NCI-H345 treated with DMSO at 0.1 percent for 48 hours (cell line): ENCODE results near the gene GJA1.
"Not testable (repeated sequence)": the region's sequence is repeated elsewhere in the genome, so short reads cannot be mapped to it uniquely, and the experiment has no call there.

Experiments used
- DNase-seq: peaks from one replicate; lab custom pipeline; 2025; ENCODE audit not compliant: unreplicated experiment; lab: John Stamatoyannopoulos, UW

Gene GJA1

DNA sequence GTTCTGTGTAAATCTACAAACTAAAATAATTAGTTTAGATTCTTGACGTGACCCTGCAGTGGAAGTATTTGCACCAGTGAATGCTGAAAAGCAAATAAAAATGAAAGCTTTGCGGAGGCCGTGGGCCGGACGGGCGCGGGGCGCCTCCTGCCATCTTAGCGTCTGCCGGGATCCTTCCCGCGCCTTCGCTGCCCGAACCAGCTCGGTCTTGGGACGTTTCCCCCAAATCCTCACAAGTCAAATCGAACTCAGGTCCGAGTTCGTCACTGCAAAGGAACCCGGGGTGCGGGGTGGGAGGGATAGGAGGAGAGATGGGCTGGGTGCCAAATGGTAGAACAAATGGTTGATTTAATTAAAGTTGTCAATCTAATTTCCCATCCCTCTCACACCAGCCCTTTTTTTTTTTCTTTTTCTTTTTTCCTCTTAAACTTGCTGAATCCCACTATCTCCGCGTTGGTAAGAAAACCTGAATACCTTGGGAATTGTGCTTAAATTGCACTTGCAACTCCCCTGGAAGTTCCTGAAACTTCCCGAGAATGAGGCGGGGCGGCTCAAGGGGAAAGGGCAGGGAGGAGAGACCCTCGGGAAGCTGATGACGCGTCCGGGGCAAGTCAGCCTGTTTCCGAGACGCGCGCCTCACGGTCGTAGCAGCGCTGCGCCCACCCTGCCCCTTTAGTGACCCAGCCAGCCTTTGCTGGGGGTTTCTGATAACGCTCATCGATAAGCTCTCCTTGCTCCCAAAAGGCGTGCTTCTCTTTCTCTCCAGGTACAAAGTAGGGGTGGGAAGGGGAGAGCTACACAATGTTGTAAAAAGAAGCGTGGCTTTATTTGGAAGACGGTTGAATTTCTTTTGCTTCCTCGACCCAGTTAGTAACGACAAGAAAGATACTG is 1.8 kb downstream of the GJA1 start:
- DNase-seq = no peak

DNA sequence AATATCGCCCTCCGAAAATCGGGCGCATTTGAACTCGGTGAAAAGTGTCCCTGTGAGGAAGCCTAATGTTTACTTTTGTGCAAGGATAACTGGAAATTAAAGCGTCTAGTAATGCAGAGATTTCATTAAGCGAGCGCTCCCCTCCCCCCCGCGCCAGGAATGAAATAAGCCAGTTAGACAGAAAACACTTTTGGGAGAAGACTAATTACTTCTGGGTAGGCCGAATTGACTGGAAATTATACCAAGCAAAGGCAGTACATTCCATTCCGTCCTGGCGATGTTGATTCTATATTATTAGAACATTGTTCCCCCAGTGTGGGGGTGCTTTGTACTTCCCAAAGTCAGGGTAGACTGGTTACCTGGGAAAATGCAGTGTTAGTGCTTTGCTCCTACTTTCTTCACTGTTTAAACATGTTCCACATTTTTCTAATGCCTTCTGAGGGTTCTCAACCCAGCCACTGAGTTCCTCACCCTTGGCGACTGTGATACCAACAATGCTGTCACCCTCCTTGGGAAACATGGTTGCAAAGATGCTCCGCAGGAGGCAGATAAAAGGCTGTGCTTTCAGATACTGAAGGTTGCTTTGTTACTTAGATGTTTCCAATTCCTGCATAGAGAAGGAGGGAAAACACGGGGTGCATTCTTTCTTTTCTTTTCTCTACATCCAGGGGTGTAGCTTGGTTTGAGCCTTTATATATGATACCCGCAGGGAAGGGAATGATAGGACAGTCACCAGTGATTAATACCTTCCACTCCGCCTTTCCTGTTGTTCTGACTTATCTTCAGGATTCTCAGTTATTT is 2.6 kb downstream of the GJA1 start:
- no peak for DNase-seq

DNA sequence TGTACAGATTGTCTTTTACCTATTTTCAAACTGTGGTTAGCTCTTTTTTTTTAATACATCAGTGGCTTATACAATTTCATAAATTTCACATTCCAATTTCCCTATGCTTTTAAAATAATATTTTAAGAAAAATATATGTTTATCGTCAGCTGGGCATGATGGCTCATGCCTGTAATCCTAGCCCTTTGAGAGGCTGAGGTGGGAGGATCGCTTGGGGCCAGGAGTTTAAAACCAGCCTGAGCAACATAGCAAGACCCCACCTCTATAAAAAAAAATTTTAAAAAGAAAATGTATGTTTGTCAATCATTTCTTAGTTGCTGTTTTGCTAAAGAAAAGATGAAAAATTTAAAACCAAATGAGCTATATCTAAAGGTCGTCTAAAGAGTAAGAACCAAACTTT is 3.4 kb downstream of the GJA1 start:
- no peak for DNase-seq

GRCh38 chr6:121439475-121439874 is 4.0 kb downstream of the GJA1 start:
- DNase-seq = no peak

GRCh38 chr6:121439926-121440325 is 4.5 kb downstream of the GJA1 start:
- no peak for DNase-seq

DNA sequence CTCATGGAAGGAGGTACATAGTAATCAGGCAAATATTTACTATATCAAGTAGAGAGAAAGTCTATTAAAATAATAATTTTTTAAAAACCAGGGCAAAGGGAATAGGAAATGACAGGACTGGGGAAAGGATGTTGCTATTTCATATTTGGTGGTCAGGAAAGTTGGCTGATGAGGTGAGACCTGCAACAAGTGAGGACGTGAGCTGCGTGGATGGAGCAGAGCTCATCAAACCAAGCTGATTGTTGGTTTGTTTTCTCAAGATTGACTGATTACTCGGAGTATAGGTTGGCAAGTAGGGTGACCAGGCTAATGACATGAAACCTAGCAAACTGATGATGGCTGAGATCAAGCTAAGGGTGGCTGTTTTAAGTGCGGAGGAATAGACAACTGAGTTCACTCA is 6.0 kb downstream of the GJA1 start:
- no peak for DNase-seq

- DNase-seq = no peak
These were observed 7.1 kb downstream of the GJA1 start for GRCh38 chr6:121442576-121442975.

- DNase-seq = no peak
These were observed 8.6 kb downstream of the GJA1 start for GRCh38 chr6:121443971-121444541.

- DNase-seq = not testable (repeated sequence)
These were observed 11.3 kb downstream of the GJA1 start for GRCh38 chr6:121446705-121447104.

- DNase-seq = not testable (repeated sequence)
These were observed 12.3 kb downstream of the GJA1 start for GRCh38 chr6:121447746-121448145.

DNA sequence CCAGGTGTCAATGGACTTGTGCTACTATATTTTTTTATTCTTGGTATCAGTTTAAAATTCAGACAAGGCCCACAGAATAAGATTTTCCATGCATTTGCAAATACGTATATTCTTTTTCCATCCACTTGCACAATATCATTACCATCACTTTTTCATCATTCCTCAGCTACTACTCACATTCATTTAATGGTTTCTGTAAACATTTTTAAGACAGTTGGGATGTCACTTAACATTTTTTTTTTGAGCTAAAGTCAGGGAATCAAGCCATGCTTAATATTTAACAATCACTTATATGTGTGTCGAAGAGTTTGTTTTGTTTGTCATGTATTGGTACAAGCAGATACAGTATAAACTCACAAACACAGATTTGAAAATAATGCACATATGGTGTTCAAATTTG is 13.1 kb downstream of the GJA1 start:
- DNase-seq = not testable (repeated sequence)

- no peak for DNase-seq
These were observed 13.9 kb downstream of the GJA1 start for GRCh38 chr6:121449331-121449730.

DNA sequence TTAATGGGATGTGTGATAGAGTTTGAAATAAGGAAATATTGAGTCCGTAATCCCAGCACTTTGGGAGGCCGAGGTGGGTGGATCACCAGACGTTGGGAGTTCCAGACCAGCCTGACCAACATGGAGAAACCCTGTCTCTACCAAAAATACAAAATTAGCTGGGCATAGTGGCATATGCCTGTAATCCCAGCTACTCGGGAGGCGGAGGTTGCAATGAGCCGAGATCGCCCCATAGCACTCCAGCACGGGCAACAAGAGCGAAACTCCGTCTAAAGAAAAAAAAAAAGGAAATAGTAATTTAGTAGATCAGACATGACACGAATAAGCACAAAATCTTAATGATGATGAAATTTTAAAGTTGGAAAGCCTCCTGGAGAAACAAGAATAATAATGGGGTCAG is 14.8 kb downstream of the GJA1 start:
- no peak for DNase-seq

GRCh38 chr6:121451250-121451649 is 15.8 kb downstream of the GJA1 start:
- no peak for DNase-seq

DNA sequence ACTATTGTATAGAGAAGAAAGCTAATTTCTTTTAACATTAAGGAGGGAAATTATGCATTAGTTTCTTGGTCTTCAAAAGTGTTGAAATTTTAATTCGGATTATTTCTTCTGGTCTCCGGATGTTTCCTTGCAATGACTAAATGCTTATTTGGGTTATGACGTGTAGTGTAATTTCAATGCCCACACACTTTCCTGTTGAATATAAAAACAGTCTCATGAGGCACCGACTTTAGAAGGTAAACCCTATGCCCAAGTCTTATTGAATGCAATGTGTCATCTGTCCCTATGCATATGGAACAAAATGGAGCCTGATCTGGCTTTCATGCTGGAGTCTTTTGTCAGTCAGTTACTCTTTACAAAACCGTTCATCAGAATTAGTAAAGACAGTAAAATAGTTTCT is 17.7 kb downstream of the GJA1 start:
- no peak for DNase-seq

- no peak for DNase-seq
These were observed 24.7 kb downstream of the GJA1 start for GRCh38 chr6:121460170-121460569.

- DNase-seq = no peak
These were observed 27.6 kb downstream of the GJA1 start for GRCh38 chr6:121463087-121463486.

DNA sequence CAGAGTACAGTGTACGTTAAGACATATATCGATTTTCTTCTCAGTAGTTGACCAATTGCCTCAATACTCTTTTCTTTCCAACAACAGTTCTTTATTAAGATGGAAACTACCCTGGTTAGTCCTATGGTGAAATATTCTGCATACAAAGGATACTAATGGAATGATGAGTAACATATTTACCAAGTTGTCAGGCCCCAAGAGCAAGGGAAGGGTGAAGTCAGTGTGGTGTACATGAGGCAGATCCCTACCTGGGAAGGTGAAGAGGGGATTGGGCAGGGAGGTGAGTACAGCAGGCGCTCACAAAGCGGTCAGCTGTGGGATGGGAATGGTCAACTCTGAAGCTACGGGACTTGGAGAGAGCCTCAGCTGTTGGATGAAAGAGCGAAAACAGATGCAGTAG is 29.7 kb downstream of the GJA1 start:
- no peak for DNase-seq

DNA sequence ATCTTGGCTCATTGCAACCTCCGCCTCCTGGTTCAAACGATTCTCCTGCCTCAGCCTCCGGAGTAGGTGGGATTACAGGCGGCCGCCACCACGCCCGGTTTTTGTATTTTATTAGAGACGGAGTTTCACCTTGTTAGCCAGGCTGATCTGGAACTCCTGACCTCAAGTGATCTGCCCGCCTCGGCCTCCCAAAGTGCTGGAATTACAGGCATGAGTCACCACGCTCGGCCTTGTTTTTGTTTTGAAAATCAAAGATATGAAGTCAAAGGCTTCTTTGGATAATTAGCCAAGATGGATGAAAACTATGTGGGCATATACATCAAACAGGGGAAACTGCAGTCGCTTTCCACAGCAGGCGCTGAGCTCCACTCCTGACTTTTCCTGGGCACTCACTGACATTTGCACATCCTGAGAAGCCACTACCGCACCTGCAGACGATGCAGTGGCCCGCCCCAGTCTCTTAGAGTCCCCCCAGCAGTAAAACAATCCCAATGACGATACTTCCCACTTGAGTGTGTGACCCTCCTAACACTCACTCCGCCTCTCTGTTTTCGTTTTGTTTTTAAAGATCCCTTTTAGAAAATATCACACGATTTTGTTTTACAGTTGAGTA is 44.1 kb downstream of the GJA1 start:
- no peak for DNase-seq

DNA sequence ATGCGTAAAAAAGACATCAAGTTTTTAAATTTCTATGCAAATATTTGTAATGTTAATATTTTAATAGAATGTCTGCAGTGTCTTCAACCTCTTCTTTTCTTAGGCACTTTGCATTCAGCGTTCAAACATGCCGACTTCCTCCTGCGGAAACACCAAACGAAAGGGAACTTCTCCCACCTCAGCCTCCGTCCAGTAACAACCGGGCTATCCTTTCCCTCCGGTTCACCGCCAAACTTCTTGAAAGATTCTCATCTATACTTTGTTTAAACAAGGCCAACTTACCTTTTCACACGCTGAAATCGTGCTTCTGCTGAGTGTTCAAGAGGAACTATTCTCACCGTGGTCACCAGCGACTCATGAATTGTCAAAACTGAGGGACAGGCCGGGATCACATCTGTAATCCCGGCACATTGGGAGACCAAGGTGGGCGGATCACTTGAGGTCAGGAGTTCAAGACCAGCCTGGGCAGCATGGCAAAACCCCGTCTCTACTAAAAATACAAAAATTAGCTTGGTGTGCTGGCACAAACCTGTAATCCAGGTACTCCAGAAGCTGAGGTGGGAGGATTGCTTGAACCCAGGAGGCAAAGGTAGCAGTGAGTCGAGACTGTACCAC is 44.8 kb downstream of the GJA1 start:
- no peak for DNase-seq
